ENCODE measurements around the gene TRIM45. TPM values are rescaled to one million over a fixed set of nuclear protein-coding genes. Genes with fewer than 3 reads are reported as not detected.

TRIM45 gene
- total and polyA plus RNA-seq, 9 donors, result 2.9 to 7.7 (median 5.8) TPM

GRCh38 chr1:117069220-117069844 lies 52.2 kb downstream of the TRIM45 start:
- Histone ChIP-seq H3K9me3 (no peaks in the 10 kb centered on the region), H3K4me3 (no peak overlapping the region), H3K4me1 (ENCODE audit: insufficient read depth) (no peaks in the 10 kb centered on the region), H3K36me3 (no peaks in the 10 kb centered on the region), H3K27me3 (no peaks in the 10 kb centered on the region), H3K27ac (no peak overlapping the region)
- intact Hi-C loops (cut with DNase I), result loop anchor here in 2 of 4 donors (5.0 to 10.0 kb wide), 3 partner anchors 58 to 685 kb away; no protein-coding TSS in a partner anchor
- no peak for DNase-seq
- TF ChIP-seq POLR2A (IDR thresholded peaks at IDR 0.05) (no peak), CTCF (IDR thresholded peaks at IDR 0.05) (no peak), EP300 (IDR thresholded peaks at IDR 0.05) (no peak)
- 83 to 84% (median 84%) methylated on average over 4 of the region's 4 CpGs for WGBS, 3 donors

- TF ChIP-seq POLR2A (IDR thresholded peaks at IDR 0.05) (no peak), EP300 (IDR thresholded peaks at IDR 0.05) (no peak), CTCF (IDR thresholded peaks at IDR 0.05) (no peak)
- no peak overlapping the region for H3K27ac ChIP-seq
- H3K9me3 ChIP-seq, result no peaks in the 10 kb centered on the region
- H3K4me1 ChIP-seq (ENCODE audit: insufficient read depth), result no peaks in the 10 kb centered on the region
- WGBS, 3 donors, result 92 to 94% (median 93%) methylated on average over 5 of the region's 5 CpGs
- H3K4me3 ChIP-seq, result no peak overlapping the region
- no peak for DNase-seq
- intact Hi-C loops (cut with DNase I), result loop anchor here in 2 of 4 donors (5.0 to 10.0 kb wide), 3 partner anchors 59 to 686 kb away; no protein-coding TSS in a partner anchor
- H3K27me3 ChIP-seq, result no peaks in the 10 kb centered on the region
- H3K36me3 ChIP-seq, result no peaks in the 10 kb centered on the region
Observed at GRCh38 chr1:117068580-117068979, 53.0 kb downstream of the TRIM45 start.

- DNase-seq, result peak; percentile 39 to 55 (median 50)
- no peaks in the 10 kb centered on the region for H3K9me3 ChIP-seq
- H3K4me1 ChIP-seq (ENCODE audit: insufficient read depth), result no peaks in the 10 kb centered on the region
- intact Hi-C loops (cut with DNase I), result loop anchor here in 2 of 4 donors (5.0 to 10.0 kb wide), 3 partner anchors 60 to 687 kb away; no protein-coding TSS in a partner anchor
- WGBS, 3 donors, result 50 to 58% (median 52%) methylated on average over 6 of the region's 6 CpGs
- H3K4me3 ChIP-seq, result no peak overlapping the region
- H3K36me3 ChIP-seq, result no peaks in the 10 kb centered on the region
- no peak overlapping the region for H3K27ac ChIP-seq
- H3K27me3 ChIP-seq, result no peaks in the 10 kb centered on the region
- TF ChIP-seq POLR2A (IDR thresholded peaks at IDR 0.05), result no peak
- TF ChIP-seq CTCF (IDR thresholded peaks at IDR 0.05), result peak; percentile 23 to 63 (median 62)
- no peak for TF ChIP-seq EP300 (IDR thresholded peaks at IDR 0.05)
Observed at GRCh38 chr1:117067533-117068370, 53.8 kb downstream of the TRIM45 start.

DNA sequence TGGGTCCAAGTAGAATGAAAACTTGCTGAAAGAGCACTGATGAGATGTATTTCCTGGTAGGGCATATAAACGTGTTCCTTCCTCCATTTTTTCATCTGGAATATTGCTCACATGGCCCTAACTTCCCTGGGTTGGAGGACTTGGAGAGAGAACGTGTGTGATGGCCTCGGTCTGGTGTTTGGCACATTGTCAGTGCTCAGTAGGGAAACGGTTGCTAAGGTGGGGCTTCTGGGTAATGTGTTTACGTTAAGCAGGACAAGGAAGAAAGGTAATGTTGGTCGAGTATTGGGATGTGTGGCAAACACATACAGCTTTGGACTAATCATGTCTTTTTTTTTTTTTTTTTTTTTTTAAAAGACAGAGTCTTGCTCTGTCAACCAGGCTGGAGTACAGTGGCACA lies 55.2 kb downstream of the TRIM45 start:
- Histone ChIP-seq H3K27ac (no peak overlapping the region), H3K4me1 (ENCODE audit: insufficient read depth) (no peaks in the 10 kb centered on the region), H3K4me3 (no peak overlapping the region), H3K9me3 (no peaks in the 10 kb centered on the region), H3K27me3 (no peaks in the 10 kb centered on the region), H3K36me3 (no peaks in the 10 kb centered on the region)
- intact Hi-C loops (cut with DNase I), result loop anchor here in 2 of 4 donors (5.0 to 10.0 kb wide), 3 partner anchors 61 to 688 kb away; no protein-coding TSS in a partner anchor
- DNase-seq, result no peak
- TF ChIP-seq EP300 (IDR thresholded peaks at IDR 0.05) (no peak), CTCF (IDR thresholded peaks at IDR 0.05) (no peak), POLR2A (IDR thresholded peaks at IDR 0.05) (no peak)
- WGBS, 3 donors, result 67 to 74% (median 71%) methylated on average over 6 of the region's 6 CpGs

All from ovary (tissue), 9 donors.